NCI-H510A (cell line): ENCODE results near the gene RB1.
"Not testable (repeated sequence)": the region's sequence is repeated elsewhere in the genome, so short reads cannot be mapped to it uniquely, and the experiment has no call there.

Experiments
- DNase-seq: peaks from one replicate; lab custom pipeline; 2025; lab: John Stamatoyannopoulos, UW

The RB1 gene

GRCh38 chr13:48449656-48450055, 146.1 kb downstream of the RB1 start:
- DNase-seq = no peak

- DNase-seq = not testable (repeated sequence)
These were observed 147.6 kb downstream of the RB1 start for GRCh38 chr13:48451196-48451595.

- DNase-seq = no peak
These were observed 153.0 kb downstream of the RB1 start for GRCh38 chr13:48456546-48456945.

- no peak for DNase-seq
These were observed 154.2 kb downstream of the RB1 start for GRCh38 chr13:48457578-48458242.

- DNase-seq = no peak
These were observed 171.7 kb downstream of the RB1 start for GRCh38 chr13:48475230-48475629.

- DNase-seq = no peak
These were observed 172.7 kb downstream of the RB1 start for GRCh38 chr13:48476215-48476614.

GRCh38 chr13:48476686-48477085, 173.1 kb downstream of the RB1 start:
- DNase-seq = no peak

GRCh38 chr13:48477191-48477855, 173.8 kb downstream of the RB1 start:
- DNase-seq = no peak

- no peak for DNase-seq
These were observed 174.8 kb downstream of the RB1 start for GRCh38 chr13:48478391-48478790.

- DNase-seq = no peak
These were observed 180.0 kb downstream of the RB1 start for GRCh38 chr13:48483575-48483974.

- no peak for DNase-seq
These were observed 181.9 kb downstream of the RB1 start for GRCh38 chr13:48485432-48485831.

- DNase-seq = no peak
These were observed 182.8 kb downstream of the RB1 start for GRCh38 chr13:48486362-48486761.

GRCh38 chr13:48486836-48487235, 183.3 kb downstream of the RB1 start:
- DNase-seq = no peak

GRCh38 chr13:48487968-48488367, 184.4 kb downstream of the RB1 start:
- no peak for DNase-seq

- no peak for DNase-seq
These were observed 185.4 kb downstream of the RB1 start for GRCh38 chr13:48488995-48489394.

GRCh38 chr13:48489666-48490065, 186.1 kb downstream of the RB1 start:
- no peak for DNase-seq

- DNase-seq = no peak
These were observed 186.7 kb downstream of the RB1 start for GRCh38 chr13:48490241-48490640.

GRCh38 chr13:48491423-48492095, 188.0 kb downstream of the RB1 start:
- DNase-seq = no peak

GRCh38 chr13:48492096-48492440, 188.5 kb downstream of the RB1 start:
- no peak for DNase-seq

GRCh38 chr13:48492470-48493065, 189.0 kb downstream of the RB1 start:
- no peak for DNase-seq

- DNase-seq = no peak
These were observed 189.7 kb downstream of the RB1 start for GRCh38 chr13:48493066-48493765.

- no peak for DNase-seq
These were observed 190.3 kb downstream of the RB1 start for GRCh38 chr13:48493851-48494250.
